Measurements from ENCODE around the gene TBX2. TPM values are rescaled to one million over a fixed set of nuclear protein-coding genes. Genes with fewer than 3 reads are reported as not detected.
A peak's percentile ranks its signal among the peaks of the same experiment; 100 is the strongest.

Gene TBX2
- total RNA-seq, 2 experiments from 2014 or later: not detected

DNA sequence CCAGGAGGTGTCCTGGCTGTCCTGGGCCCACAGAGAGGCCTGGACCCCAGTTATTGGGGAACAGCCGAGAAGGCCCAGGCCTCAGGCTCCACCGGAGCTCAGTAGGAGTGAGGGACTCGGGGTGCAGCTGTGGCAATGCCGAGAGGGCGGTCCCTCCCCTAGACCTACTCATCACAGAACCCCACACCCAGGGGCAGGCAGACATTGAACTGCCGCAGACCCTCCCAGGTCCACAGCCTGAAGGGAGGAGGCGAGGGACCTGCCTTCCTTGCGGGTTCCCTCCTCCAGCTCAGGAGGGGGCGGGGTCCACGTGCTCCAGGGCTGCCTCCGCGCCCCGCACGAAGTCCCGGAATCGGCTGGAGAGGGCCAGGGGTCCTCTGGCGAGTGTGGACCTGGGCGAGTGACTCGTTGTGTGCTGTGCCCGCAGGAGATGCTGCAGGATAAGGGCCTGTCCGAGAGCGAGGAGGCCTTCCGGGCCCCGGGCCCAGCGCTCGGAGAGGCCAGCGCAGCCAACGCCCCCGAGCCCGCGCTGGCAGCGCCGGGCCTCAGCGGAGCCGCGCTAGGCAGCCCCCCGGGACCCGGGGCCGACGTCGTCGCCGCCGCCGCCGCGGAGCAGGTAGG, 56.5 kb downstream of the TBX2 start:
- Mint-ChIP-seq H3K9me3 (no peaks in the 10 kb centered on the region), H3K4me3 (no peak overlapping the region), H3K27ac (no peak overlapping the region), H3K4me1 (ENCODE audit: low read depth) (peaks cover 27% of the 10 kb centered on the region), H3K27me3 (peaks cover 77% of the 10 kb centered on the region), H3K36me3 (ENCODE audit: low read depth) (no peaks in the 10 kb centered on the region)
- intact Hi-C loops (cut with micrococcal nuclease): no loop called here
- CTCF ChIA-PET: interaction anchor here (0.6 kb wide), 1 partner anchor 17 kb away, joined by 3 read pairs; no protein-coding TSS in a partner anchor
- TF ChIP-seq, protein P1, sequence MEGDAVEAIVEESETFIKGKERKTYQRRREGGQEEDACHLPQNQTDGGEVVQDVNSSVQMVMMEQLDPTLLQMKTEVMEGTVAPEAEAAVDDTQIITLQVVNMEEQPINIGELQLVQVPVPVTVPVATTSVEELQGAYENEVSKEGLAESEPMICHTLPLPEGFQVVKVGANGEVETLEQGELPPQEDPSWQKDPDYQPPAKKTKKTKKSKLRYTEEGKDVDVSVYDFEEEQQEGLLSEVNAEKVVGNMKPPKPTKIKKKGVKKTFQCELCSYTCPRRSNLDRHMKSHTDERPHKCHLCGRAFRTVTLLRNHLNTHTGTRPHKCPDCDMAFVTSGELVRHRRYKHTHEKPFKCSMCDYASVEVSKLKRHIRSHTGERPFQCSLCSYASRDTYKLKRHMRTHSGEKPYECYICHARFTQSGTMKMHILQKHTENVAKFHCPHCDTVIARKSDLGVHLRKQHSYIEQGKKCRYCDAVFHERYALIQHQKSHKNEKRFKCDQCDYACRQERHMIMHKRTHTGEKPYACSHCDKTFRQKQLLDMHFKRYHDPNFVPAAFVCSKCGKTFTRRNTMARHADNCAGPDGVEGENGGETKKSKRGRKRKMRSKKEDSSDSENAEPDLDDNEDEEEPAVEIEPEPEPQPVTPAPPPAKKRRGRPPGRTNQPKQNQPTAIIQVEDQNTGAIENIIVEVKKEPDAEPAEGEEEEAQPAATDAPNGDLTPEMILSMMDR (IDR thresholded peaks at IDR 0.05): no peak
- POLR2A ChIA-PET: no interaction called here
- no peak for ATAC-seq
- no peak for DNase-seq

- intact Hi-C loops (cut with micrococcal nuclease): no loop called here
- ChIA-PET CTCF (interaction anchor here (0.6 kb wide), 1 partner anchor 17 kb away, joined by 3 read pairs; no protein-coding TSS in a partner anchor), POLR2A (no interaction called here)
- peak; percentile 34 for ATAC-seq
- DNase-seq: peak; percentile 27
- TF ChIP-seq, protein P1 (IDR thresholded peaks at IDR 0.05): no peak
- Mint-ChIP-seq H3K36me3 (ENCODE audit: low read depth) (no peaks in the 10 kb centered on the region), H3K27ac (no peak overlapping the region), H3K9me3 (no peaks in the 10 kb centered on the region), H3K4me3 (peak overlapping the region; percentile 46), H3K4me1 (ENCODE audit: low read depth) (peaks cover 30% of the 10 kb centered on the region), H3K27me3 (peaks cover 79% of the 10 kb centered on the region)
Observed at GRCh38 chr17:61456688-61457225, 57.1 kb downstream of the TBX2 start.

GRCh38 chr17:61457226-61457983, 57.8 kb downstream of the TBX2 start:
- intact Hi-C loops (cut with micrococcal nuclease): no loop called here
- peaks cover 82% of the 10 kb centered on the region for H3K27me3 Mint-ChIP-seq
- H3K27ac Mint-ChIP-seq: no peak overlapping the region
- no peaks in the 10 kb centered on the region for H3K36me3 Mint-ChIP-seq (ENCODE audit: low read depth)
- ChIA-PET CTCF (no interaction called here), POLR2A (no interaction called here)
- DNase-seq: no peak
- H3K9me3 Mint-ChIP-seq: no peaks in the 10 kb centered on the region
- H3K4me3 Mint-ChIP-seq: peak overlapping the region; percentile 46
- TF ChIP-seq, protein P1 (IDR thresholded peaks at IDR 0.05): no peak
- H3K4me1 Mint-ChIP-seq (ENCODE audit: low read depth): peaks cover 30% of the 10 kb centered on the region
- no peak for ATAC-seq

DNA sequence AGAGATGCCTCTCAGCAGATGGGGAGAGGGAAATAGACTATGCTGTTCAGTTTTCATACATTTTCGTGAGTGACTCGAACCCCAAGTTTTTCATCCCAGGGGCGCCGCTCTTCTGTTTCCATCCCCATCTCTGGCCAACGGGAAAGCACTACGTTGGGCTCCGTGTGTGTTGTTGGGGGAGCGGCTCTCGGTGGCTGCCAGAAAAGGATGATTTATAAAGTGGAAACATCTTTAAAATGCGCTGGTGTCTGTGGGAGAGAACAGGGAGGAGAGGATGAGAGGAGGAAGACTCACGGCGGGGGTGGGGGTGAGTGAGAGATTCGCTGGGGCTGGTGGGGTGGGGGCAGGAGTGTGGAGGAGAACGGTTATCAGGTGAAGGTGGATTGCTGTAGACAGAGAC, 58.4 kb downstream of the TBX2 start:
- POLR2A ChIA-PET: interaction anchor here (1.3 kb wide), 1 partner anchor 10 kb away, joined by 4 read pairs; no protein-coding TSS in a partner anchor
- Mint-ChIP-seq H3K4me3 (no peak overlapping the region), H3K9me3 (no peaks in the 10 kb centered on the region), H3K27ac (no peak overlapping the region), H3K4me1 (ENCODE audit: low read depth) (peaks cover 30% of the 10 kb centered on the region), H3K27me3 (peaks cover 81% of the 10 kb centered on the region), H3K36me3 (ENCODE audit: low read depth) (no peaks in the 10 kb centered on the region)
- intact Hi-C loops (cut with micrococcal nuclease): no loop called here
- CTCF ChIA-PET: no interaction called here
- TF ChIP-seq, protein P1 (IDR thresholded peaks at IDR 0.05): no peak
- DNase-seq: no peak
- no peak for ATAC-seq

All from activated CD8-positive, alpha-beta T cell treated with anti-CD3 and anti-CD28 coated beads for 36 hours (primary cell).